IPS DF 19.7 (cell line): Measurements from ENCODE around the gene ELOVL3.

Experiments used
- DNase-seq: peaks from one replicate; pipeline ENCODE4 v3.0.0-alpha.2; 2013; ENCODE audit warnings: low read depth, low spot score

ELOVL3 gene

GRCh38 chr10:102226542-102226870 is 407 bp downstream of the ELOVL3 start:
- no peak for DNase-seq

- no peak for DNase-seq
Measured at GRCh38 chr10:102227050-102227449, 951 bp downstream of the ELOVL3 start.

DNA sequence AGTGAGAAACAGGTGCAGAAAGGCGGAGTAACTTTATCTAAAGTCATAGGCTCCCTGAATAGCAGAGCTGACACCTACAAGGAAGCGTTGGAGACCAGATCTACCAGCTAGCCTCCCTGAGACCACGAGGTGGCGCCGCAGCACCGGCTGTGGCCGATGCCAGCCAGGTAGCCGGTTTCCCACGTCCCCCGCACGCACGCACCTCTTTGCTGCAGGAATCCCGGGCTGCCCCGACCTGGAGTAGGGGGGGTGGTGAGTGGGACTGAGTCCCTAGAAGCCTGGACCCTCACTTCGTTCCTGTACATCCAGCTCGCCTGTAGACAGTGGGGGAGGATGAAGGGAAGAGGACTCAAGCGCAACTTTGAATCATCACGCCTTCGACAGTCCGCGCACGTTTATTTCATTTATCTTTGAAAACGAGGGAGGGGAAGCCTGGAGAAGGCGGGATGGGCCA is 3.7 kb downstream of the ELOVL3 start:
- DNase-seq, result no peak

GRCh38 chr10:102230264-102230860 is 4.3 kb downstream of the ELOVL3 start:
- DNase-seq, result no peak

GRCh38 chr10:102230861-102231356 is 4.8 kb downstream of the ELOVL3 start:
- DNase-seq, result no peak

GRCh38 chr10:102231357-102232318 is 5.5 kb downstream of the ELOVL3 start:
- no peak for DNase-seq

GRCh38 chr10:102233997-102234396 is 7.9 kb downstream of the ELOVL3 start:
- no peak for DNase-seq

DNA sequence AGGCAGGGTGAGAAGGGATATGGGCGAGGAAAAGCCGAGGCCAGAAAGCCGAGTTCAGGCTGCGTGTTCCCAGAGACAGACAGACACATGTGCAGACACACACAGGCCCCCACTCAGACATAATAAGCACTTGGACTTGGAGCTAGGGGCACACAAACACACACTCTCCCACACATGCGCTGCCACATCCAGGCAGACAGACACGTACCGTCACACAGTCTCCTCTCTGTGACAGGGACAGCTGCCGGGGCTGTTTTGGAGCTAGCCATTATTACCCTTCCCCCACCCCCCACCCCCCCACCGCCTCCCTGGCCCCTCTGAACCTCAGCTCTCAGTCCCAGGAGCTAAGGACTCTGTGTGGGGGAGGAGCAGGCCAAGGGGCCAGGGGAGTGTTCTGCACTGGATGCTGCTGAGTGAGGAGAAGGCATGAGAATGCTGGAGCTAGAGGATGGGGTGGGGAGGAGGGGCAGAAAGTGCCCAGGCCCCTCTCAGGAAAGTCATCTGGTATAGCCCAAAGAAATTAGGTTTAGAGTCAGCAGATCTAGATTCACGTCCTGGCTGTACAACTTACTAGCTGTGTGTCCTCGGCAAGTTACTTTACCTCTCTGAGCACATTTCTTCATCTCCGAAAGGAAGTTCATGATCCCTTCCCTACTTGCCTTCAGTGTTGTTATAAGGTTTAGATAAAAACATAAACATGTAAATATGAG is 8.9 kb downstream of the ELOVL3 start:
- no peak for DNase-seq

DNA sequence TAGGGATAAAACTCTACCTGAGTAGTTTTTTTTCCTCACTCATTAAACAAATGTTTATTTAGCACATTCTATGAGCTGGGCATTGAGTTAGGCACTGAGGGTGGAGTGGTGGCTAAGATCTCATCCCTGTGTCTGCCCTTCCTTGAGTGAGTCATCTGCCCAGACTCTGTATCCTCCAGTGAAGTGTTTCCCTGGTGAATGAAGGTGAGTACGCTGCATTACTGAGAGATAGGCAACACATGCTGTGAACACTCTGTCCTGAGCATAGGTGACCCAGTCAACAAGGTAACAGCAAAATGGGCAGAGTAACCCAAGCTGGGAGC is 9.5 kb downstream of the ELOVL3 start:
- no peak for DNase-seq

GRCh38 chr10:102236006-102236405 is 9.9 kb downstream of the ELOVL3 start:
- DNase-seq, result no peak

GRCh38 chr10:102237711-102238252 is 11.7 kb downstream of the ELOVL3 start:
- DNase-seq, result no peak

DNA sequence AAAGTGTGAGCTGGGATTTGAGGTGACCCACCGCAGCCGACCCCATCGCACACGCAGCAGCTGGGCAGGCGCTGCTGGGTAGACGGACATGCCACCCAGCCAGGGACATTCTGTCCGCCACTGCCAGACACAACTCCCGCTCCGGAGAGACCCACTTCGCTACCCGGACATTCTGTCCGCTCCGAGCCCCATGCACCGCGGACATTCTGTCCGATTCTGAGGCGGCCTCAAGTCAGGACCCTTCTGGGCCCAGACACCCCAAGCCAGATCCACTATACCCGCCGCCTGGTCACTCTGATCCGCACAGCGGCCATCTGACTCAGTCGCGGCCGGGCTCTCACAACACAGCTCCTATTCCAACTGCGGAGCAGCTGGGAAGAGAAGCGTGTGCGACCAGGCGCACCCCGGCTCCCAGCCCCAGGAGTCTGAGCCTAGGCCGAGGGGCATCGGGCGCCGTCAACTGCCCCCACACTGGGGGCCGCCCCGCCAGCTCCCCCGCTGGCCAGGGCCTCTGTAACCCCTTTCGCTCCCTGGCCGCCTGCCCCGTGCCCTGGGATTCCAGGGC is 14.4 kb downstream of the ELOVL3 start:
- DNase-seq, result no peak

DNA sequence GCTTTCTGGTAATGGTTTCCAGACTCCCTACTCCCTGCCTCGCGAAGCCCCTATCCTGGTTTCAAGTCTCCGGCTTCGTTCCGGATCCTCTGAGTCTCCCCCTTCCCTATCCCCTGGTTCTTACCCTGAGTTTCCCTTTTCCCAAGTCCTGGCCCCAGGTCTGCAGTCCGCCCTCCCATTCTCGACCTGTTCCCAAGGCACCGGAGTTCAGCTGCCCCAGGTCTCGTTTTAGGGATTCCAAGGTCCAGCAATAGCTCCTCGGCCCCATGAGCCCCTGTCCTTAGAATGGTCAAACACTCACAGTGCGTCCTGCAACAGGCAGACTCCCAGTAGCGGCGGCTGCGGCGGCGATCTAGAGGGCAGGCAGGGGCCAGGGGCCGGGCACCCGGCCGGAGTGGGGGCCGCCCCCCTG is 14.9 kb downstream of the ELOVL3 start:
- no peak for DNase-seq

- DNase-seq, result no peak
Measured at GRCh38 chr10:102241444-102242117, 15.5 kb downstream of the ELOVL3 start, which contains the start of gene PITX3. Gene PITX3 (minus strand): TSS chr10:102241512. CDS start chr10:102232080, 9,432 bp downstream.

- no peak for DNase-seq
Measured at GRCh38 chr10:102242118-102242485, 16.0 kb downstream of the ELOVL3 start.

DNA sequence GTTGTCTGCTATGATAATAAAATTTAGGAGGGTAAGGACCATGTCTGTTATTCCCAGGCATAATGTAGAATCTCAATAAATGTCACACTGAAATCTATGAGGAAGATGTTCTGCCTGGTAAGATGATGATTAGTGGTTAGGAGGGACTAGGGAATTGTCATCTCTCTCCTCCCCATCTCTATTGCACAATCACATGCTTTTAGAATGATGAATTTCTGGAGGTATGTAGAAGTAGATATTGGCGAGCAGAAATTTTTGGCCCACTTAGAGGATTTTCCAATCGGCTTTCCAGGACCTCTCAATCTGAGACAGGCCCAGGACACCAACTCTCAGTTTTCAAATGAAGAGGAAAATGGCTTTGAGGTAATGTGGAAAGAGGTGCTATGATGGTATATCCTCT is 17.2 kb downstream of the ELOVL3 start:
- no peak for DNase-seq

DNA sequence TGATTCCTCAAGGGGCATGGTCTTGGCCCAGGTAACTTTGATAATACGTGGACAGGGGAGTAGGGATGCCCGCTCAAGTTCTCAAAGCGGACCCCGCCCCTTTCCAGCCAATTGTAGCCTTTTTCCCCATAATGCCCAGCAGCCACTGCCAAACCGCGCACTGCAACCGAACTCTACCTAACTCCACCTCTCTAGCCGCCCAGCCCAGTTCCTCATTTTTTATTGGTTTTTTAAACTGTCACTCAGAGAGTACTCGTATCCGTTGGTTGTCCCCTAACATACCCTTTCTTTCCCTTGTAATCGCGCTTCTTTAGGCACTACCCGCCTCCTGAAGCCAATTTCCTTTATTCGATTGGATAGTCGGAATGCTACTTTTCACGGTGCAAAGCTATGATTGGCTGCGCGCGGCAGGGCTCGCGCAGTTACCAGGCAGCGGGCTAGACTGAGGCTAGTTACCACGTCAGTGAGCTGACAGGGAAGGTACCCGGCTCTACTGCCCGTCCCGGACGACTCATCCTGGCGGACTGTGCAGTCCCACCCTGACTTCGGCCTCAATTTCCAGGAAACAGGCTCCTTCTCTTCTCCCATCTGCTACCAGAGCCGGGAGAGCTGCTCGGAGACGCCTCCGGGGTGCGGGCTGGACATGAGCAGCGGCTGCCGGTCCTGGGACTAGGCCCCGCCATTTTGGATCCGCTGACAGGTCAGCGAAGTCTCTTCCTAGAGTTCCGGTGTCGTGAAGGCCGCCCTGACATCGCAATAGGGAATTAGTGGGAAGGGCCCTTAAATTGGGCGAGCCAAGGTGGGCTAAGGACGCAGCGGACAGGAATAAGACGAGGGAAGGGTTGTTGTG is 19.2 kb downstream of the ELOVL3 start, which contains the start of gene GBF1:
Gene GBF1, plus strand, starts transcription at position 451 of the 850 bp plus-strand sequence. CDS start 13,407 bp downstream, outside the sequence.
- peak; percentile 100 for DNase-seq

DNA sequence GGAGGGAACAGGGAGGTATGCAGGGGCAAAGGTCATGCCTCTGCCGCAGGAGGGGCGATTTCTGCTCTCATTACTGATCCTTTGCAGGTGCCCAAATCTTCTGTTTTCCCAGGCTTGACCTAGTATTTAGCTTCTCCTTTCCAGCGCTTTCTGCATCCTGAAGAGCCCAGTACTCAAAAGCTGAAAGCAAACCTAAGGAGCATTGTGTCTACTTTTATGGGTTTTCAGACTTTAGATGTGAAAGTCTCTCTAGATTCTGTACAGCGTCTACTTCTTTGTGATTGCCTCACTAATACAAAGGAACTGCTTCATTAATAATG is 19.8 kb downstream of the ELOVL3 start:
- no peak for DNase-seq

DNA sequence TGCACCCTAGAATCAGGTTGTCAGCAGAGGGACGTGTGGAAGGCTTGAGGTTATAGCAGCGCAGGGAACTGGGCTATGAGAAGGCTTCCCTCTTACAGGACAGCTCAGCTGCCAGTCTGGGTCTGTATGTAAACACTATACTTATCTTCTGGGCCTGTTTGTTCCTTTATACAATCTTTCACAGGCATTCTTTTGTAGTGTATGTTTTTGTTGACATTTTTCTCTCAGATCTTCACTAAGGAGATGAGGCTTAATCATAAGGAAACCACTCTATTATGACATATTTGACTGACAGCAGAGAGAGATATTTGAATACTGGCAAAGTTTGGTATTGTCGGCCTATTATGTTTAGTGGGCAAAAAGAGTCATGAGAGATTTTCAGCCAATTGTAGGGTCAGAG is 20.2 kb downstream of the ELOVL3 start:
- DNase-seq, result no peak

GRCh38 chr10:102247734-102248133 is 21.6 kb downstream of the ELOVL3 start:
- DNase-seq, result no peak
